ENCODE results near the gene ZNF22.
A peak's percentile ranks its signal among the peaks of the same experiment; 100 is the strongest.

Gene ZNF22

GRCh38 chr10:44965651-44966097 is 35.0 kb upstream of the ZNF22 start:
- DNase-seq = no peak

- no peak for DNase-seq
Measured at GRCh38 chr10:44966129-44966815, 34.5 kb upstream of the ZNF22 start.

- no peak for DNase-seq
Measured at GRCh38 chr10:44966816-44967509, 33.8 kb upstream of the ZNF22 start.

- DNase-seq = no peak
Measured at GRCh38 chr10:44967616-44968015, 33.1 kb upstream of the ZNF22 start.

- DNase-seq = no peak
Measured at GRCh38 chr10:44968091-44968490, 32.6 kb upstream of the ZNF22 start.

- DNase-seq = no peak
Measured at GRCh38 chr10:44968500-44969400, 32.0 kb upstream of the ZNF22 start.

- DNase-seq = no peak
Measured at GRCh38 chr10:44969854-44970253, 30.9 kb upstream of the ZNF22 start.

- no peak for DNase-seq
Measured at GRCh38 chr10:44970812-44971395, 29.8 kb upstream of the ZNF22 start.

- DNase-seq = no peak
Measured at GRCh38 chr10:44971434-44971833, 29.3 kb upstream of the ZNF22 start.

- no peak for DNase-seq
Measured at GRCh38 chr10:44971935-44972757, 28.6 kb upstream of the ZNF22 start.

- DNase-seq = no peak
Measured at GRCh38 chr10:44972874-44973306, 27.8 kb upstream of the ZNF22 start.

GRCh38 chr10:44973323-44974081 is 27.2 kb upstream of the ZNF22 start:
- DNase-seq = no peak

GRCh38 chr10:44974082-44974627 is 26.6 kb upstream of the ZNF22 start:
- no peak for DNase-seq

GRCh38 chr10:44974628-44975430 is 25.9 kb upstream of the ZNF22 start:
- peak; percentile 37 to 62 for DNase-seq

- no peak for DNase-seq
Measured at GRCh38 chr10:44975431-44976331, 25.0 kb upstream of the ZNF22 start.

GRCh38 chr10:44976352-44977198 is 24.1 kb upstream of the ZNF22 start:
- DNase-seq = no peak

- DNase-seq = no peak
Measured at GRCh38 chr10:44977287-44978212, 23.2 kb upstream of the ZNF22 start.
